Measurements from ENCODE around the gene ATG9A.
A peak's percentile ranks its signal among the peaks of the same experiment; 100 is the strongest.

The ATG9A gene

GRCh38 chr2:219219784-219220532 lies 9.5 kb downstream of the ATG9A start:
- peaks cover 51% of the 10 kb centered on the region for H3K36me3 Mint-ChIP-seq
- H3K27me3 Mint-ChIP-seq = no peaks in the 10 kb centered on the region
- no peak overlapping the region for H3K4me3 Mint-ChIP-seq
- H3K9me3 Mint-ChIP-seq = no peaks in the 10 kb centered on the region
- no peak overlapping the region for H3K27ac Mint-ChIP-seq
- no peak for ATAC-seq
- H3K4me1 Mint-ChIP-seq = peaks cover 40% of the 10 kb centered on the region

GRCh38 chr2:219218732-219219701 lies 10.4 kb downstream of the ATG9A start, which contains the start of gene ABCB6:
Gene ABCB6 (minus strand): TSS chr2:219218958. CDS start chr2:219218673, 285 bp downstream.
- Mint-ChIP-seq H3K9me3 (no peaks in the 10 kb centered on the region), H3K27ac (peak within 1 kb of the TSS; percentile 78), H3K27me3 (no peaks in the 10 kb centered on the region), H3K4me1 (peaks cover 35% of the 10 kb centered on the region), H3K4me3 (peak within 1 kb of the TSS; percentile 84), H3K36me3 (peaks cover 51% of the 10 kb centered on the region)
- peak; percentile 93 for ATAC-seq

GRCh38 chr2:219218217-219218731 lies 11.2 kb downstream of the ATG9A start:
- Mint-ChIP-seq H3K27me3 (no peaks in the 10 kb centered on the region), H3K4me1 (peaks cover 35% of the 10 kb centered on the region), H3K9me3 (no peaks in the 10 kb centered on the region), H3K36me3 (peaks cover 49% of the 10 kb centered on the region), H3K27ac (peak overlapping the region; percentile 78), H3K4me3 (peak overlapping the region; percentile 84)
- ATAC-seq = peak; percentile 62

GRCh38 chr2:219216535-219216915 lies 12.9 kb downstream of the ATG9A start:
- Mint-ChIP-seq H3K36me3 (peaks cover 41% of the 10 kb centered on the region), H3K9me3 (no peaks in the 10 kb centered on the region), H3K27ac (peak overlapping the region; percentile 37), H3K4me1 (peaks cover 35% of the 10 kb centered on the region), H3K27me3 (no peaks in the 10 kb centered on the region), H3K4me3 (peak overlapping the region; percentile 36)
- no peak for ATAC-seq

GRCh38 chr2:219215871-219216534 lies 13.4 kb downstream of the ATG9A start:
- no peak for ATAC-seq
- no peaks in the 10 kb centered on the region for H3K27me3 Mint-ChIP-seq
- peak overlapping the region; percentile 37 for H3K27ac Mint-ChIP-seq
- H3K4me3 Mint-ChIP-seq = no peak overlapping the region
- H3K36me3 Mint-ChIP-seq = peaks cover 36% of the 10 kb centered on the region
- H3K9me3 Mint-ChIP-seq = no peaks in the 10 kb centered on the region
- peaks cover 35% of the 10 kb centered on the region for H3K4me1 Mint-ChIP-seq

- Mint-ChIP-seq H3K36me3 (peaks cover 33% of the 10 kb centered on the region), H3K27ac (no peak overlapping the region), H3K9me3 (no peaks in the 10 kb centered on the region), H3K4me3 (no peak overlapping the region), H3K4me1 (peaks cover 33% of the 10 kb centered on the region), H3K27me3 (no peaks in the 10 kb centered on the region)
- ATAC-seq = no peak
Observed at GRCh38 chr2:219214786-219215185, 14.7 kb downstream of the ATG9A start.

GRCh38 chr2:219214141-219214540 lies 15.3 kb downstream of the ATG9A start:
- Mint-ChIP-seq H3K27me3 (no peaks in the 10 kb centered on the region), H3K4me3 (no peak overlapping the region), H3K36me3 (peaks cover 33% of the 10 kb centered on the region), H3K9me3 (no peaks in the 10 kb centered on the region), H3K27ac (no peak overlapping the region), H3K4me1 (peaks cover 26% of the 10 kb centered on the region)
- no peak for ATAC-seq

- peaks cover 33% of the 10 kb centered on the region for H3K36me3 Mint-ChIP-seq
- H3K4me1 Mint-ChIP-seq = peaks cover 23% of the 10 kb centered on the region
Observed at GRCh38 chr2:219213486-219214071, 15.9 kb downstream of the ATG9A start.

GRCh38 chr2:219213026-219213415 lies 16.4 kb downstream of the ATG9A start:
- H3K36me3 Mint-ChIP-seq = peaks cover 38% of the 10 kb centered on the region
- no peaks in the 10 kb centered on the region for H3K27me3 Mint-ChIP-seq
- no peaks in the 10 kb centered on the region for H3K9me3 Mint-ChIP-seq
- no peak overlapping the region for H3K4me3 Mint-ChIP-seq
- no peak overlapping the region for H3K27ac Mint-ChIP-seq
- no peak for ATAC-seq
- peaks cover 25% of the 10 kb centered on the region for H3K4me1 Mint-ChIP-seq

More at GRCh38 chr2:219213486-219214071, 15.9 kb downstream of the ATG9A start:
- Mint-ChIP-seq H3K27me3 (no peaks in the 10 kb centered on the region), H3K4me3 (no peak overlapping the region), H3K9me3 (no peaks in the 10 kb centered on the region), H3K27ac (no peak overlapping the region)
- no peak for ATAC-seq

GRCh38 chr2:219210886-219211362 lies 18.5 kb downstream of the ATG9A start:
- Mint-ChIP-seq H3K27me3 (no peaks in the 10 kb centered on the region), H3K27ac (no peak overlapping the region), H3K4me1 (peaks cover 16% of the 10 kb centered on the region), H3K9me3 (no peaks in the 10 kb centered on the region), H3K4me3 (no peak overlapping the region), H3K36me3 (peaks cover 34% of the 10 kb centered on the region)
- ATAC-seq = no peak

- Mint-ChIP-seq H3K27ac (peak overlapping the region; percentile 40), H3K4me1 (peaks cover 14% of the 10 kb centered on the region), H3K36me3 (peaks cover 32% of the 10 kb centered on the region), H3K27me3 (no peaks in the 10 kb centered on the region), H3K4me3 (no peak overlapping the region), H3K9me3 (no peaks in the 10 kb centered on the region)
- ATAC-seq = no peak
Observed at GRCh38 chr2:219210196-219210885, 19.1 kb downstream of the ATG9A start.

- Mint-ChIP-seq H3K27me3 (no peaks in the 10 kb centered on the region), H3K27ac (peak overlapping the region; percentile 40), H3K4me1 (peaks cover 14% of the 10 kb centered on the region), H3K9me3 (no peaks in the 10 kb centered on the region), H3K36me3 (peaks cover 27% of the 10 kb centered on the region), H3K4me3 (no peak overlapping the region)
- no peak for ATAC-seq
Observed at GRCh38 chr2:219209236-219210195, 19.9 kb downstream of the ATG9A start.
